ENCODE results near the gene ZNF562.
"Not testable (repeated sequence)": the region's sequence is repeated elsewhere in the genome, so short reads cannot be mapped to it uniquely, and the experiment has no call there.

The ZNF562 gene

DNA sequence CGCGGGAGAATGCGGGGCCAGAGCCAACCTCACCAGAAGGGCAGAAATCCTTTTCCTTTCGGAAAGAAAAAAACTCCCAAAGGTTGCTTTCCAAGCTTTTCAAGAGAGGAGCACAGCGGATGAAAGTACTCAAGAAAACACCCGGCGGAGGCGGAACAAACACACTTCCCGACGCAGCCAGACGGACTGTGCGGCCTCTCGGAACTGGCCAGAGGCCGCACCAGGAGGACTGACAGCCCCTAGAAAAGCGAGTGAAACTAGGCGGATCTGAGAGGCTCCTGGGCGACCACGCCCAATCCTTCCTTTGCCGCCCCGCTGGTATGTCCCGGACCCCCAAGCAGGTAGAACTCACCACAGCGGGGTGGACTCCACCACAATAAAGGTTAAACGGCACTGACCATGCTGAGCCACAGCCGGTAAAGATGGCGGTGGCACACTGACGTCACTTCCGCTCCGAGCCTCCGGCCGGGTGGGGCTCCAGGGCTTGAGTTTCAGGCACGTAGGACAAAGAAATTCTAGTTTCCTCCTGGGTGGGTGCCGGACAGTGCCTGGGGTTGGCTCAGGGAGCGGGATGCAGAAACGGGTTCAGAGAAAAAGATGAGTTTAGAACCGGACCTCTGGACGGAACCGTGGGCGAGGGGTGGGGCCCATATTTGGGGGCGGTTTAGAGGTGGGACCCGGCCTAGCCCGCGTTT is at the start of gene ZNF562:
TSS of gene ZNF562 (minus strand) at position 438 of the 695 bp plus-strand sequence. CDS start 14,356 bp downstream, outside the sequence.
- peak; percentile 51 for DNase-seq (ENCODE audit: low read depth)

DNA sequence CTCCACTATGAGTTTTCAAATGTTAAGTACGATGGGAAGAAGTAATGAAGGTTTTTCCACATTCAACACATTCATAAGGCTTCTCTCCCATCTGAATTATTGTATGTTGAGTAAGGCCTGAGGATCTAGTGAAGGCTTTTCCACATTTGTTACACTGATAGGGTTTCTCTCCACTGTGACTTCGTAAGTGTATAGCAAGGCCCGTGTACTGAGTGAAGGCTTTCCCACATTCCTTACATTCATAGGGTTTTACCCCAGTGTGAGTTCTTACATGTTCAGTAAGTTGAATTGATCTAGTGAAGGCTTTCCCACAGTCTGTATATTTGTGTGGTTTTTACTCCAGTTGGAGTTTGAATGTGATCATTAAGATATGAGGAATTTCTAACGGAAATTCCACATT is 49.3 kb upstream of the ZNF562 start:
- DNase-seq (ENCODE audit: low read depth), result no peak

- no peak for DNase-seq (ENCODE audit: low read depth)
Measured at GRCh38 chr19:9721861-9722260, 47.0 kb upstream of the ZNF562 start.

GRCh38 chr19:9720541-9720940 is 45.6 kb upstream of the ZNF562 start:
- DNase-seq (ENCODE audit: low read depth), result no peak

DNA sequence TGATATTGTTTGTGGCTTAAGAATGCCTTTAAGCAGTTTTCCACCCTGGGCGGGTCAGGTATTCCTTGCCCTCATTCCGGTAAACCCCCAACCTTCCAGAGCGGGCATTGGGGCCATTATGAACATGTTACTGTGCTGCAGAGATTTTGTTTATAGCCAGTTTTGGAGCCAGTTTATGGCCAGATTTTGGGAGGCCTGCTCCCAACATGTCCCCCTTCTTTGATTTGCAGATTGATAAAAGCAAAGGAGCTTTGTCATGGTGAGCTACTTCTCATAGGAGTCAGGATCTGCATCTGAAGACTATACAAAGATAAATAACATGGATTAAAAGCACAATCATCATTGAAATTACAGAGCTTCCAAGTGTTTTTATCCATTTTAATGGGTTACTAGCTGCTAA is 36.9 kb upstream of the ZNF562 start:
- no peak for DNase-seq (ENCODE audit: low read depth)

DNA sequence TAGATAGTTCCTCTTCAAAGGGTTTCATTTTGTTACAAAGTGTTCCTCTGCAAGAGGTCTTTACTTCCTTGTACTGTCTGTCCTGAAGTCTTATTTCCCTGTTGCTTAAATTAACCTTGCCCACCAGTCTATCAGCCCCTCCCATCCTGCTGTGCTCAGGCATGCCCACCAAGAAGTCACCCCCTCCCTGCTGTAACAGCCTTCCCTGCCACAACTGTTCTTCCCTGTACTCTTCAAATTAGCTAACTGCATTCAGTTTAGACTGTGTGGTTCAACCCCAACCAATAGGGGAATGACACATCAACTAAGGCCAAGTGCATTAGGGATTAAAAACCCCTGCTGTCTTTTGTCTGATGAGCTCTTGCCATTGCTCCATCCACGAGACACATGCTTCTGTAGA is 34.4 kb upstream of the ZNF562 start:
- DNase-seq (ENCODE audit: low read depth), result no peak

DNA sequence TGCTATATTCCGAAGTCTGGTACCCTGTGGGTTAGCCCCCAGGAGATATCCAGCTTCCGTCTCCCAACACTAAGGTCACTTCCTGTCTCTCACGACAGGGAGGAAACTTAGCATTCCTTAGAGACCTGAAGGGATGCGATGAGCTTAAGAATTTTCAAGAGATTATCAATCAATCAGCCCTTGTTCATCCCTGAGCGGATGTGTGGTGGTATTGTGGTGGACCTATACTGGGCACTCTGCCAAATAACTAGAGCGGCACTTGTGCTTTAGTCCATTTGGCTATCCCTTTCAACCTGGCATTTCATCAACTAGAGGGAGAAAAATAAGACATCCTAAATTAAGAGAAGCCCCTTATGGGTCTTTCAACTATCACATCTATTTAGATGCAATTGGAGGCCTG is 30.9 kb upstream of the ZNF562 start:
- no peak for DNase-seq (ENCODE audit: low read depth)

DNA sequence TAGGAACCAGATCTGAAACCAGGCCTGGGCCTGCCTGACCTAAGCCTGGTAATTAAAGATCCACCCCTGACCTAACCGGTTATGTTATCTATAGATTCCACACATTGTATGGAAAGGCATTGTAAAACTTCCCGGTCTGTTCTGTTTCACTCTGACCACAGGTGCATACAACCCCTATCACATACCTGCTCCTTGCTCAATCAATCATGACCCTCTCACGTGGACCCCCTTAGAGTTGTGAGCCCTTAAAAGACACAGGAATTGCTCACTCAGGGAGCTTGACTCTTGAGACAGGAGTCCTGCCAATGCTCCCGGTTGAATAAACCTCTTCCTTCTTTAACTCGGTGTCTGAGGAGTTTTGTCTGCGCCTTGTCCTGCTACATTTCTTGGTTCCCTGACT is 27.3 kb upstream of the ZNF562 start:
- no peak for DNase-seq (ENCODE audit: low read depth)

GRCh38 chr19:9700229-9700981 is 25.5 kb upstream of the ZNF562 start:
- no peak for DNase-seq (ENCODE audit: low read depth)

DNA sequence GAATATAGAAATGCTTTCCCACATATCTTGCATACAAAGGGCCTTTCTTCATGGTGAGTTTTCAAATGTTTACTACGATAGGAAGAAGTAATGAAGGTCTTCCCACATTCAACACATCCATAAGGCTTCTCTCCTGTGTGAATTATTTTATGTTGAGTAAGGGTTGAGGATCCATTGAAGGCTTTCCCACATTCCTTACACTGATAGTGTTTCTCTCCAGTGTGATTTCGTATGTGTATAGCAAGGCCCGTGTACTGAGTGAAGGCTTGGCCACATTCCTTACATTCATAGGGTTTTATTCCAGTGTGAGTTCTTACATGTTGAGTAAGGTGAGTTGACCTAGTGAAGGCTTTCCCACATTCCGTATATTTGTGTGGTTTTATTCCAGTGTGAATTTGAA is 15.4 kb upstream of the ZNF562 start:
- DNase-seq (ENCODE audit: low read depth), result not testable (repeated sequence)

DNA sequence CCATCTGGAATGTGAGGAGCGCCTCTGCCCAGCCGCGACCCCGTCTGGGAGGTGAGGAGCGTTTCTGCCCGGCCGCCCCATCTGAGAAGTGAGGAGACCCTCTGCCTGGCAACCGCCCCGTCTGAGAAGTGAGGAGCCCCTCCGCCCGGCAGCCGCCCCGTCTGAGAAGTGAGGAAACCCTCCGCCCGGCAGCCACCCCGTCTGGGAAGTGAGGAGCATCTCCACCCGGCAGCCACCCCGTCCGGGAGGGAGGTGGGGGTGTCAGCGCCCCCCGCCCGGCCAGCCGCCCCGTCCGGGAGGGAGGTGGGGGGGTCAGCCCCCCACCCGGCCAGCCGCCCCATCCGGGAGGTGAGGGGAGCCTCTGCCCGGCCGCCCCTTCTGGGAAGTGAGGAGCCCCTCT is 5.1 kb upstream of the ZNF562 start:
- not testable (repeated sequence) for DNase-seq (ENCODE audit: low read depth)

DNA sequence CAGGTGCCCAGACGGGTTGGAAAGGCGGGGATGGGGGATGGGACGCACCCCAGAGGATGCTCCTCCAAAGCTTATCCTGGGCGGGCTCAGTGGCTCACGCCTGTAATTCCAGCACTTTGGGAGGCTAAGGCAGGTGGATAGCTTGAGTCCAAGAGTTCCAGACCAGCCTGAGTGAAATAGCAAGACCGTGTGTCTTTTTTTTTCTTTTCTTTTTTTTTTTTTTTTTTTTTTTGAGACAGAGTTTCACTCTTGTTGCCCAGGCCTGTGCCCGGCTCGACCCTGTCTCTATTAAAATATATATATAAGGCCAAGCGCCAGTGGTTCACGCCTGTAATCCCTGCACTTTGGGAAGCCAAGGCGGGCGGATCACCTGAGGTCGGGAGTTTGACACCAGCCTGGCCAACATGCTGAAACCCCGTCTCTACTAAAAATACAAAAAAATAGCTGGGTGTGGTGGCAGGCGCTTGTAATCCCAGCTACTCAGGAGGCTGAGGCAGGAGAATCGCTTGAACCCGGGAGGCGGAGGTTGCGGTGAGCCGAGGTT is 530 bp upstream of the ZNF562 start:
- not testable (repeated sequence) for DNase-seq (ENCODE audit: low read depth)

DNA sequence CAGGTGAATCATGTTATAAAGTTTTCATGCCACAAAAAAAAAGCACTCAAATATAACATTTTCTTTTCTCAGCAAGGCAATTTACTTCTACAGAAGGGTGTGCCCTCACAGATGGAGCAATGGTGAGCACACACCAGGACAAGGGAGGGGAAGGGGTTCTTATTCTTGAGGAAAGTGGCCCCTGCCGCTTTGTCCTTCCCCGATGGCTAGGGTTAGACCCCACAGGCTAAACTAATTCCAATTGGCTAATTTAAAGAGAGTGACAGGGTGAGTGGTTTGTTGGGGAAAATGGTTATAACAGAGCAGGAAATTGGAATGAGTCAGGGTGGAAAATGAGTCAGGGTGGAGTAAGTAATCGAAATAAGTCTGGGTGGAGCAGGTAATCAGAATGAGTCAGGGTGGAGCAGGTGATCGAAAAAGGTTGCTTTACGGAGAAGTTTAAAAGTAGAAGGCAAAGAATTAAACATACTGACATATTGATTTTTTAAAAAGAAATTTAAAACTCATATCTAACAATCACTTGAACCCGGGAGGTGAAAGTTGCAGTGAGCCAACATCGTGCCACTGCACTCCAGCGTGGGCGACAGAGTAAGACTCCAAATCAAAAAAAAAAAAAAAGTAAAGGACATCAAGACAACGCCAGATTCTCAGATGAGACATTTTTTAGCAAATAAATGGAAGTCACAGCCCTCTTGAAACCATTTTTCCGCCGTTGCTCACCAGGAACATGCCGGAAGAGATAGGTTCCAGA is 813 bp downstream of the ZNF562 start:
- DNase-seq (ENCODE audit: low read depth), result no peak

DNA sequence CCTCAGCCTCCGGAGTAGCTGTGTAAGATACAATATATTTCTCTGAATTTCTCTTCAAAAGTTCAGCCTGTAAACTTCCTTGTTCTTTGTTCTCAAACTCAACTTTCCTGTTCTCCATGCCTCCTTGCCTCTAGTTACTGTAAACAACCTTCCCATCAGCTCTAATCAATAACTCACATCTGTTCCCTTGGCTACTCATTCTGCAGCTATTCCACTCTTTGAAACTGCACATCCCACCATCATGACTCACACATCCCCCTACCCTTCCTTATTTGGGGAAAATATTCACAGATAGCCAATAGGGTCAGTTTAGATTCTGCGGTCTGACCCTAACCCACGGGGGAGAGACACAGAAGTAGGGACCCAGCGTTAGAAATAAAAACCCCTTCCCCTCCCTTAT is 2.0 kb downstream of the ZNF562 start:
- DNase-seq (ENCODE audit: low read depth), result no peak

GRCh38 chr19:9671655-9672054 is 3.2 kb downstream of the ZNF562 start:
- DNase-seq (ENCODE audit: low read depth), result no peak

GRCh38 chr19:9668544-9668943 is 6.4 kb downstream of the ZNF562 start:
- no peak for DNase-seq (ENCODE audit: low read depth)

DNA sequence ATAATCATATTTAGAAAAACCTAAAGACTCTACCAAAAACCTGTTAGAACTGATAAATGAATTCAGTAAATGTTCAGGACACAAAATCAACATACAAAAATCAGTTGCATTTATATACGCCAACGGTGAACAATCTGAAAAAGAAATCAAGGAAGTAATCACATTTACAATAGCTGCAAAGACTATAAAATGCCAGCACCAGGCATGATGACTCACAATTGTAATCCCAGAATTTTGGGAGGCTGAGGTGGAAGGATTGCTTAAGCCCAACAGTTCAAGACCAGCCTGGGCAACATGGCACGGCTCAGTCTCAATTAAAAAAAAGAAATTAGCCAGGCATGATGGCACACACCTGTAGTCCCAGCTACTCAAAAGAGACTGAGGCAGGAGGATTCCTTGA is 7.0 kb downstream of the ZNF562 start:
- no peak for DNase-seq (ENCODE audit: low read depth)

GRCh38 chr19:9658769-9659168 is 16.1 kb downstream of the ZNF562 start:
- DNase-seq (ENCODE audit: low read depth), result no peak

GRCh38 chr19:9653066-9653555 is 21.8 kb downstream of the ZNF562 start:
- DNase-seq (ENCODE audit: low read depth), result not testable (repeated sequence)

DNA sequence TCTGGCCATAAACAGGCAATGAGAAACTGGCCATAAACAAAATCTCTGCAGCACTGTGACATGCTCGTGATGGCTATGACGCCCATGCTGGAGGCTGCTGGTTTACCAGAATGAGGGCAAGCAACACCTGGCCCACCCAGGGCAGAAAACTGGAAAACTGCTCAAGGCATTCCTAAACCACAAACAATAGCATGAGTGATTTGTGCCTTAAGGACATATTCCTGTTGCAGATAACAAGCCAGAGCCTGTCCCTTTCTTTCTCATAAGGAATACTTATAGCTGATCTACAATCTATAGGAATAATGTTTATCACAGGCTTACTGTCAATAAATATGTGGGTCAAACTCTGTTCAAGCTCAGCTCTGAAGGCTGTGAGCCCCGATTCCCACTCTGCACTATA is 23.4 kb downstream of the ZNF562 start:
- DNase-seq (ENCODE audit: low read depth), result not testable (repeated sequence)

DNA sequence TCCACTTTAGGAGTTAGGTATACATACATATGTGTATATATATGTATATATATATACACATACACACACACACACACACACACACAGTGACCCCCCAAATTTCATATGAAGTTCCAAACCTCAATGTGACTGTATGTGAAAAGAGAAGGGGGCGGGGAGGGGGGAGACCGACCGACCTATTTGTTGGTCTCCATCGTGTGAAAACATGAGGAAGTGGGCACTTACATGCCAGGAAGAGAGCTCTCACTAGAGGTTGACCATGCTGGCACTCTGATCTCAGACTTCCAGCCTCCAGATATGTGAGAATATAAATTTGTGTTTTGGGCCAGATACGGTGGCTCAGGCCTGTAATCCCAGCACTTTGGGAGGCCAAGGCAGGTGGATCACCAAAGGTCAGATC is 24.6 kb downstream of the ZNF562 start:
- no peak for DNase-seq (ENCODE audit: low read depth)

DNA sequence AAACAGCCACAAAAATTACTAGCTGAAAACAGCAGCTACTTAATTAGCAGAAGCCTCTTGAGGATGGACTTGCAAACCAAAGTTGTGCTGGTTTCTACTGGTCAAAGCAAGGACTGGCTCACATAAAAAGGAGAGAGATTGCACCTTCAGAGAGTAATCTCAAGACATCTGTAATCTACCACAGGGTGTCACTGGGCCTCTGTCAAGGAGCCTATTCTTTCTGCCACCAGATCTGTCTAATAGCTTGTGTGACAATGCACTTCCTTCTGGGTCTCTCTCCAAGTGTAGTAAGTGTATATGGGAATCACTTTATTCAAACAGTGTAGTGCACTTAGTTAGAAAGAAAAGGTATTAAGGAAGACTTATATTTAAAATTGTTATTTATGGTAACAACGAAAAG is 29.4 kb downstream of the ZNF562 start:
- DNase-seq (ENCODE audit: low read depth), result no peak
